ENCODE results near the gene AJM1.

Gene AJM1

GRCh38 chr9:136857581-136858412, 15.5 kb downstream of the AJM1 start:
- ChIA-PET POLR2A (ENCODE audit: low non-redundant PET) (no interaction called here), CTCF (interaction anchor here (0.5 to 0.6 kb wide), 2 partner anchors 57 to 60 kb away, joined by 3 read pairs; no protein-coding TSS in a partner anchor)
- peak overlapping the region; percentile 98 for H3K27ac ChIP-seq

DNA sequence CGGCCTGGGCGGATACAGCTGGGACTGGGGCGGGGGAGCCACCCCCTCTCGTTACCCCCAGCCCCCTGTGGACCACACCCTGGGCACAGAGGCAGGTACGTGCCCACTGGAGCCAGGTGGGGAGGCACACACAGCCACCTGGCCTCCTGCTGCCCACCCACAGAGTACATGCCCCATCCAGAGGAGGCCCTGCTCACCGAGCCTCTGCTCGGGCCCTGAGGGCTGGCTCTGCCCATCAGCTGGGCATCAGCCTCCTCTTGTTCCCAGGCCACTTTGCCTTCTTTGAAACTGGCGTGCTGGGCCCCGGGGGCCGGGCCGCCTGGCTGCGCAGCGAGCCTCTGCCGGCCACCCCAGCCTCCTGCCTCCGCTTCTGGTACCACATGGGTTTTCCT, 16.2 kb downstream of the AJM1 start:
- CTCF ChIA-PET = interaction anchor here (0.6 kb wide), 2 partner anchors 60 to 91 kb away, joined by 3 read pairs; no protein-coding TSS in a partner anchor
- TF ChIP-seq CTCF (conservative IDR thresholded peaks at IDR 0.05; ENCODE audit: low read depth) = no peak
- H3K27ac ChIP-seq = peak overlapping the region; percentile 98
- POLR2A ChIA-PET (ENCODE audit: low non-redundant PET) = no interaction called here
- DNase-seq (ENCODE audit: low spot score) = no peak

More at GRCh38 chr9:136857581-136858412, 15.5 kb downstream of the AJM1 start:
- DNase-seq (ENCODE audit: low spot score) = no peak
- TF ChIP-seq CTCF (conservative IDR thresholded peaks at IDR 0.05; ENCODE audit: low read depth) = no peak

DNA sequence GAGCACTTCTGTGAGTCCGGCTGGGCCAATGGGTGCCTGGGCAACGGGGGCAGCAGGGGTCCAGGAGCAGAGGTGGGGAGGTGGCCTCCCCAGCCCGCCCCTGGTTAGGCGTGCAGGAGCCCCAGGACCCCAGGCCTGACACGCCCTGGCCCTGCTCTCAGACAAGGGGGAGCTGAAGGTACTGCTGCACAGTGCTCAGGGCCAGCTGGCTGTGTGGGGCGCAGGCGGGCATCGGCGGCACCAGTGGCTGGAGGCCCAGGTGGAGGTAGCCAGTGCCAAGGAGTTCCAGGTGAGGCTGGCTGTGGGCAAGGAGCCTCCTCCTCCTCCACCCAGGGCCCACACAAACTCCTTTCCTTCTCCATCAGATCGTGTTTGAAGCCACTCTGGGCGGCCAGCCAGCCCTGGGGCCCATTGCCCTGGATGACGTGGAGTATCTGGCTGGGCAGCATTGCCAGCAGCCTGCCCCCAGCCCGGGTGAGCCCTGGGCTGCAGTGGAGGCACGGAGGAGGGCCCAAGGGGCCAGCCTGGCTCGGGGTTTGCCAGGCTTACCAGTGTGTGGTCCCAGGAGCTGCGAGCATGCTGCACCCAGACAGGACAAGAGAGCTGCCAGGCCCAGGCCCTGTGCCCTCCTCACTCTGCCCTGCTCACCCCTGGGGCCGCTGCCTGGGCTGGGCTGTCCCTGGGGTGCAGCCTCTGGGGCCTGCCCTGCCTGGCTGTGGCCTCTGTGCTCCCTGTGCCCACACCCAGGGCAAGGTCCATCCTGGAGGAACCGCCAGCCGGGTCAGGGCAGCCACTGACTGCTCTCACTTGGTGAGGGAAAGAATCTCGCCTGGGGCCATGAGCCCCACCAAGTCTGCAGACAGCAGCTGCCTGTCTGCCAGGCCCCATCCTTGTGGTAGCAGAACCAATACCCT, 16.8 kb downstream of the AJM1 start:
- peak; percentile 53 for DNase-seq (ENCODE audit: low spot score)
- TF ChIP-seq CTCF (conservative IDR thresholded peaks at IDR 0.05; ENCODE audit: low read depth) = no peak
- ChIA-PET POLR2A (ENCODE audit: low non-redundant PET) (interaction anchor here (1.1 kb wide), 1 partner anchor 17 kb away, joined by 6 read pairs; the partner anchor contains the start of gene AJM1), CTCF (interaction anchor here (0.6 to 1.4 kb wide), 5 partner anchors 15 to 717 kb away, joined by 3 read pairs; no protein-coding TSS in a partner anchor)
- H3K27ac ChIP-seq = peak overlapping the region; percentile 98

DNA sequence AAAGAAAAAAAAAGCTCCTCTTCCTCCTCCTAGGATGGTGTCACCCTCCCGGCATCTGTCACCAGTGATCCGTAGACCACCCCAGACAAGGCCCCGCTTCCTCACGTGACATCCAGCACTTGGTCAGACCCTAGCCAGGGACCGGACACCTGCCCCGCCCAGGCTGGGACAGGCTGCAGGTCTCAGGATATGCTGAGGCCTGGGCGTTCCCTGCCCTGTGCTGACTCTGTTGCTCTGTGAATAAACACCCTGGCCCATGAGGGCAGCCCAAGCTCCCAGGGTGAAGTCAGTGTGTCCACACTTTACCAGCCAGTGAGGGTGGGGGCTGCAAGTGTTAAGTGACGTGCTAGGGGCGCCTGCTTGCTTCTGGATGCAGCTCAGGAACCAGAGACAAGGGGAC, 18.3 kb downstream of the AJM1 start:
- ChIA-PET POLR2A (ENCODE audit: low non-redundant PET) (interaction anchor here (0.5 to 1.1 kb wide), 2 partner anchors 9 to 12 kb away, joined by 3 to 4 read pairs; no protein-coding TSS in a partner anchor), CTCF (interaction anchor here (0.8 to 1.4 kb wide), 2 partner anchors 17 to 58 kb away, joined by 3 read pairs; no protein-coding TSS in a partner anchor)
- H3K27ac ChIP-seq = peak overlapping the region; percentile 98
- TF ChIP-seq CTCF (conservative IDR thresholded peaks at IDR 0.05; ENCODE audit: low read depth) = no peak
- DNase-seq (ENCODE audit: low spot score) = no peak

GRCh38 chr9:136860933-136861873, 18.9 kb downstream of the AJM1 start:
- no peak for DNase-seq (ENCODE audit: low spot score)
- peak overlapping the region; percentile 98 for H3K27ac ChIP-seq
- no peak for TF ChIP-seq CTCF (conservative IDR thresholded peaks at IDR 0.05; ENCODE audit: low read depth)
- POLR2A ChIA-PET (ENCODE audit: low non-redundant PET) = interaction anchor here (0.5 to 1.1 kb wide), 2 partner anchors 8 to 13 kb away, joined by 3 to 4 read pairs; no protein-coding TSS in a partner anchor
- CTCF ChIA-PET = interaction anchor here (0.6 kb wide), 3 partner anchors 20 to 169 kb away, joined by 3 read pairs; partner anchors contain the start of gene ABCA2

Measured in RWPE1 (cell line).